HG03378 (cell line): ENCODE results near the gene CCN5.

ENCODE experiments used
- ATAC-seq: cut with Tn5 transposase; IDR thresholded peaks from one replicate; pipeline ENCODE4 v1.9.1; 2021; ENCODE audit warnings: mild to moderate bottlenecking, moderate library complexity; ENCODE audit not compliant: unreplicated experiment

CCN5 gene

DNA sequence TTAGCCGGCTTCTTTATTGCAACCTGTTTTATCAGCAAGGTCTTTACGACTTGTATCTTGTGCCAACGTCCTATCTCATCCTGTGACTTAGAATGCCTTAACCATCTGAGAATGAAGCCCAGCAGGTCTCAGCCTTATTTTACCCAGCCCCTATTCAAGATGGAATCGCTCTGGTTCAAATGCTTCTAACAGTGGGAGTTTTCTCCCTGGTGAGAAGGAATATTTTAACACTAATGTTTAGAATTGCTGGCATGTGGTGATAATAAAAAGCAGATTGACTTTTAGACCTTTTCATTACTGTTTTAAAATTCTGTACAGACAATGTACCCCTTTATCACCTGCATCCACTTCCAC, 20.6 kb downstream of the CCN5 start:
- no peak for ATAC-seq

GRCh38 chr20:44736170-44737021, 21.2 kb downstream of the CCN5 start:
- ATAC-seq = peak; percentile 55

- no peak for ATAC-seq
These were observed 21.9 kb downstream of the CCN5 start for GRCh38 chr20:44737116-44737515.

DNA sequence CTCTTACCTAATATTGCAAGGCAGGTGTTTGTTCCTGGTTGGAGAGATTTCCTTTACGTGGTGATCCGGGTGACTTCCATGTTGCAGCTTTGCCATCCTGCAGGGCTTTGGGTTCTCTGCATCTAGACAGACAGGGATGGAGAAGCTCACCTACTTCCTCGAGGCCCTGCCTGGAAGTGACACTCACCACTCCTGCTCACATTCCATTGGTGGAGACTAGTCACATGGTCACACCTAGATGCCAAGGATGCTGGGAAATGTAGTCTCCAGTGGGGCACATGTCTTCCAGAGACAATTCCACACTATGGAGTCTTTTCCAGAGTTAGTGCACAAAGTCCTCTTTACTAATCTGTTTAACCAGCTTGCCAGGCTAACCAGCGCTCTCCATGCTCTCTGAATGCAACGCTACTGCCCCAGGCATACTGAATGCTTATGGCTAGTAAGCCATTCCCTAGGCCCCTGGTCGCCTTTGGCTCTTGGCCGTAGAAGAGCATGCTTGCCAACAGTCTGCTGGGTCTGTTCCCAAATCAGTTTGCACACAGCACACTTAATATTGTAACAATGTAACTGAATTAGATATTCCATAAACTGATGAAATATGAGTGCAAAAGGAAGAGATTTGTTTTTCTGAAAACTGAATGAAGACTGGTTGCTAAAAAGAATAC, 23.8 kb downstream of the CCN5 start:
- ATAC-seq = no peak

DNA sequence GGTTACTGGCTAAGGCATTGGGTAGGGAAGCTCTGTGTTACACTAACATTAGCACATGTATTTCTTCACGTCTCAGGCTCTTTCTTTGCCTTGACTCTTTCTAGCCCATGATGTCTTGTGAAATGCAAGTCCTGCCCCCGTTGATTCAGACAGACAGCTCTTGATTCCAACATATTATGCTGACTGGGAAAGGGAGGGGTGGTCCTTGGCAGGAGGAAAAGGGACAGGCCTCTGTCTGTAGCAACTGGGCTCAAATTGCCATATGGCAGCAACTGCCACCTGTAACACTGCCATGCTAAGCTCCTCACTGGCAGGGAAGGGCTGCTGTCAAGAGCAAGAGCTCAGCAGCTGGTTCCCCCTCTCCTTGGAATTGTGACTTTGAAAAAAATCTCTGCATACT, 24.8 kb downstream of the CCN5 start:
- no peak for ATAC-seq

DNA sequence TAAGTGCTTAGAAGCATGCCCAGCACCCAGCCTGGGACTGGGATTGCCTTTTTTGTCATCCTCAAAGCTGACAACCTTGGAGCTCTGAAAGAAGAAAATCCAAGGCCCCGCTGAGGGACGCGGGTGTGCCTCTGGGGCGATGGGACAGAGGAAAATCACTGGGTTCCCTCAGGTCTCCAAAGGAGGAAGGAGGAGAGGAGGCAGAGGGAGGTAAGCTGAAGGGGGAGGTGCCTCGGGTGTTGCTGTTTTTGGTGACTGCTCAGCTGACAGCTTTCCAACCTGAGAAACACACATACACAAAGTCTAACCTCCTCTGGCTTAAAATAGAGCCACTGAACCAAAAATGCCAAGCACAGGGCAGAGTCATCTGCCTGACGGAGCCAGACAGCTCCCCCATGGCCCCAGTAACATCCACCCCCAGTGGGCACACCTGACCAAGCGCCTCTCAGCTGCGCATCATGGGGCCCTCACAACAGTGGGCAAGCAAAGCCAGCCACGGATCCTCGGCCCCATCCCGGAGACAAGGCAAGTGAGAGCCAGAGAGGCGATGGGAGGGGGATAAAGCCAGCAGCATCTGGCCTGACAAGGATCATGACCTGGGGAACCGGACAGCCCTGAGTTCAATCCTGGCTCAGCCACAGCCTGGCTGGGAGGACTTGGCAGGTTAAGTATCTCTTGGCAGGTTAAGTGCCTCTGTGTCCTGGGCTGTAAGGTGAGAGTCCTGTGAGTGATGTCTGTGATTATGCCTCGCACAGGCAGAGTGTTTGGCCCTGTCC, 27.3 kb downstream of the CCN5 start:
- ATAC-seq = no peak

DNA sequence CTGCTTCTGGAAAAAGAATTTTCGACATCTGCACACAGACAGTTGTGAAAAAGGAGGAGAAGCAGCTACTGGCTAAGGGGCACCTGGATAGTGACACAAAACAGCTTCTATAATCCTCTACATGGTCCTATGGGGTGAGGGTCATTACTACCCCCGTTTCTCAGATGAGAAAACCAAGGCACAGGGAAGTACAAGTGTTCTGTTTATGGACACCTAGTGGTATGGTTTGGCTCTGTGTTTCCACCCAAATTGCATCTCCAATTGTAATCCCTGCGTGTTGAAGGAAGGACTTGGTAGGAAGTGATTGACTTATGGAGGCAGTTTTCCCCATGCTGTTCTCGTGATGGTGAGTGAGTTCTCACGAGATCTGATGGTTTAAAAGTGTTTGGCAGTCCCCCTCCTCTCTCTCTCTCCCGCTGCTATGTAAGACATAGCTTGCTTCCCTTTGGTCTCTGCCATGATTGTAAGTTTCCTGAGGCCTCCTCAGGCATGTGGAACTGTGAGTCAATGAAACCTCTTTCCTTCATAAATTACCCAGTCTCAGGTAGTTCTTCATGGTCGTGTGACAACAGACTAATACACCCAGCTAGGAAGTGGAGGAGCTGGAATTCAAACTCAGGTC, 28.0 kb downstream of the CCN5 start:
- no peak for ATAC-seq

- no peak for ATAC-seq
These were observed 28.9 kb downstream of the CCN5 start for GRCh38 chr20:44743916-44744655.

DNA sequence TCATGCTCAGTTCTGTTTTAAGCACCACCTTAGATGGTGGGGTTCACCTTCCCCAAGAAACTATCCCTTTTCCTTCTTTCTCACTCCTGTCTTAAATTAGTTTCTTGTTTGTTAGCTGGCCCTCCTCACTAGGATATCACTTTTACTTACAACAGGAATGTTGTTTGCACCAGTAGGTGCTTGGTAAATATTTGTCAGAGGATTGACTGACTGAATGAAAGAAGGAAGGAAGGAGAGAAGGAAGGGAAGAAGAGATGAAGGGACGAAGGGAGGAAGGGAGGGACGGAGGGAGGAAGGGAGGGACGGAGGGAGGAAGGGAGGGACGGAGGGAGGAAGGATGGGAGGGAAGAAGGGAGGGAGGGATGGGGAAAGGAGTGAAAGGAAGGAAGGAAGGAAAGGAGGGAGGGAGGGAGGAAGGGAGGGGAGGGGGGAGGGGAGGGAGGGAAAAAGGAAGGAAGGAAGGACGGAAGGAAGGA, 30.0 kb downstream of the CCN5 start:
- no peak for ATAC-seq

DNA sequence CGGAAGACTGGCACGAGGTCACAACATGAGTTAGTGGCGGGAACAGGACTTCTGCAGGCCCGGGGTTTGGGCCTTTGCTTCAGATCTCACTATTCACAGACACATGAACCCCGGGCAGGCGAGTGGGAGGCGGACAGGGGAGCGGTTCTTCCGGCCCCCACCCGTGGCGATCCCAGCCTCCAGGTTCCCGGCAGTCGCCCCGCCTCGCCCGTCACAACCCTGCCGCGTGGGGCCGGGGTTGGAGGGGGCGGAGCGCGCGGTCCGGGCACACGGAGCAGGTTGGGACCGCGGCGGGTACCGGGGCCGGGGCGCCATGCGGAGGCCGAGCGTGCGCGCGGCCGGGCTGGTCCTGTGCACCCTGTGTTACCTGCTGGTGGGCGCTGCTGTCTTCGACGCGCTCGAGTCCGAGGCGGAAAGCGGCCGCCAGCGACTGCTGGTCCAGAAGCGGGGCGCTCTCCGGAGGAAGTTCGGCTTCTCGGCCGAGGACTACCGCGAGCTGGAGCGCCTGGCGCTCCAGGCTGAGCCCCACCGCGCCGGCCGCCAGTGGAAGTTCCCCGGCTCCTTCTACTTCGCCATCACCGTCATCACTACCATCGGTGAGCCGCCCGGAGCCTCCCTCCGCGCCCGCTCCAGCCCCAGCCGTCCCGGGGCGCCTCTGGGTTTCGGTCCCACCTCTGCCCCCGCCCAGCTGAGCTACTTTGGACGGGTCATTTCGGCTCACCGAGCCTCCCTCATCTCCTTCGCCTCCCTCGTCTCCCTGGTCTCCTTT, 30.6 kb downstream of the CCN5 start, which contains the start of gene KCNK15:
TSS of gene KCNK15 (plus strand) at position 268 of the 769 bp plus-strand sequence. CDS start at position 314, 46 bp downstream.
- ATAC-seq = no peak

- ATAC-seq = no peak
These were observed 31.4 kb downstream of the CCN5 start for GRCh38 chr20:44746367-44747165.

GRCh38 chr20:44747166-44748004, 32.2 kb downstream of the CCN5 start:
- no peak for ATAC-seq

GRCh38 chr20:44748005-44748370, 32.8 kb downstream of the CCN5 start:
- ATAC-seq = no peak

- ATAC-seq = no peak
These were observed 35.1 kb downstream of the CCN5 start for GRCh38 chr20:44750081-44750805.

DNA sequence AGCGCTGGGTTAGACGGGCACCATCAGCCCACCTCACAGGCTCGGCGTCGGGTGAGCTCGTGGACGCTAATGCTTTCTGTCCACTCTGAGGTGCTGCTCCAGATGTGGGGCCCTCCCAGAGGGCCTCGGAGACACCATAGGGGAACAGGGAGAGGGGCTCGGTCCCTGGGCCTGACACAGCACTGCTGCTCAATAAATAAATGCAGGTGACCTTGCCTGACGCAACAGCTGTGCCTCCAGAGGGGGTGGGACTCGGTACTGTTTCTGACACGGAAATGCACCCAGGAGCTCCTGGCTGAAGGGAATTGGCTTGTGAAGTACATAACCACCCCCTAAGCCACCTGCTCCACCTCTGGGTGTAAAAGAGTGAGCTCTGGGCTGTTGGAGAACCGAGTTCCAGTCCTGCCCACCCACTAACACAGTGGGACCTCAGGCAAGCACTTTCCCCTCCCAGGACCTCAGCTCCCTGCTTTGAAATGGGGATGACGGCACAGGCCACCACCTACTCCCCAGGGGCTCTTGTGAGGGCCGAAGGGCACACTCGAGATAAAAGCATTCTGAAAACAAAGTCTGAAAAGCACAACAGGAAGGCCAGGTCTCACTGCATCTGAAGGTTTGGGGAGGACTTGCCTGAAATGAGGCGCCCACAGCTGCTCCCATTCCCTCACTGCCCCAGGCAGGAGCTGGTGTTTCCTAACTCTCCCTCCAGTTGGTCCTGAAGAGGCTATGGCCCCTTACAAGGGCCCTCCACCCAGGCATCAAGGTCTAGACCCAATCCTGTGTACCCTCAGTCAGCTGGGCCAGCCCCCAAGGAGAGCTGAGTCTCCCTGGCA, 37.1 kb downstream of the CCN5 start:
- no peak for ATAC-seq

- ATAC-seq = no peak
These were observed 39.4 kb downstream of the CCN5 start for GRCh38 chr20:44754554-44754953.
